SK-N-SH treated with all-trans-retinoic acid at 6 μM for 48 hours (cell line): ENCODE measurements around the gene BHLHA15.

Source experiments
- ATAC-seq: fragments of 200-7000 bp; cut with Tn5 transposase; 3 replicates; pipeline ENCODE4 v1.9.1; 2020; ENCODE audit warnings: mild to moderate bottlenecking, moderate library complexity
- ARNTL ChIP-seq: fragments of 450-650 bp; formaldehyde crosslinking; IDR thresholded peaks from 2 replicates; pipeline ENCODE4 v1.5.0; 2020; ENCODE audit warnings: low read depth, mild to moderate bottlenecking, moderate library complexity, borderline replicate concordance
- BACH2 ChIP-seq: fragments of 250-450 bp; sonication (Bioruptor Pico); IDR thresholded peaks from 2 replicates; pipeline ENCODE4 v1.9.0; 2021; ENCODE audit warnings: mild to moderate bottlenecking, borderline replicate concordance
- CREB5 ChIP-seq: fragments of 250-450 bp; sonication (Bioruptor Pico); IDR thresholded peaks from 2 replicates; pipeline ENCODE4 v1.5.1; 2020; ENCODE audit warnings: low read depth, mild to moderate bottlenecking, moderate library complexity
- ESRRG ChIP-seq: fragments of 250-450 bp; sonication (Bioruptor Pico); IDR thresholded peaks from 2 replicates; pipeline ENCODE4 v1.6.1; 2021; ENCODE audit warnings: mild to moderate bottlenecking
- ISL1 ChIP-seq: fragments of 250-450 bp; sonication (Bioruptor Pico); IDR thresholded peaks from 2 replicates; pipeline ENCODE4 v2.1.2; 2022; ENCODE audit warnings: mild to moderate bottlenecking, moderate library complexity
- PATZ1 ChIP-seq: fragments of 250-450 bp; sonication (Bioruptor Pico); IDR thresholded peaks from 2 replicates; pipeline ENCODE4 v1.8.0; 2020; ENCODE audit warnings: mild to moderate bottlenecking, moderate library complexity, borderline replicate concordance
- POU6F1 ChIP-seq: fragments of 250-450 bp; sonication (Bioruptor Pico); IDR thresholded peaks from 2 replicates; pipeline ENCODE4 v1.8.0; 2021; ENCODE audit warnings: low read depth, mild to moderate bottlenecking, moderate library complexity, borderline replicate concordance
- PPARA ChIP-seq: fragments of 250-450 bp; sonication (Bioruptor Pico); IDR thresholded peaks from 2 replicates; pipeline ENCODE4 v1.5.0; 2020; ENCODE audit warnings: mild to moderate bottlenecking, borderline replicate concordance
- RARB ChIP-seq: fragments of 250-450 bp; sonication (Bioruptor Pico); IDR thresholded peaks from 2 replicates; pipeline ENCODE4 v1.8.0; 2021; ENCODE audit warnings: mild to moderate bottlenecking, moderate library complexity
- SNAI2 ChIP-seq: fragments of 250-450 bp; sonication (Bioruptor Pico); IDR thresholded peaks from 2 replicates; pipeline ENCODE4 v1.5.0; 2020; ENCODE audit warnings: mild to moderate bottlenecking, moderate library complexity
- TCF4 ChIP-seq: fragments of 250-450 bp; sonication (Bioruptor Pico); IDR thresholded peaks from 2 replicates; pipeline ENCODE4 v1.8.0; 2021; ENCODE audit warnings: mild to moderate bottlenecking, moderate library complexity, borderline replicate concordance
- TOX ChIP-seq: fragments of 250-450 bp; sonication (Bioruptor Pico); IDR thresholded peaks from 2 replicates; pipeline ENCODE4 v1.8.0; 2021; ENCODE audit warnings: mild to moderate bottlenecking, moderate library complexity, borderline replicate concordance
- TSHZ2 ChIP-seq: fragments of 250-450 bp; sonication (Bioruptor Pico); IDR thresholded peaks from 2 replicates; pipeline ENCODE4 v1.5.0; 2020; ENCODE audit warnings: mild to moderate bottlenecking, moderate library complexity
- ZC3H10 ChIP-seq: fragments of 250-450 bp; sonication (Bioruptor Pico); IDR thresholded peaks from 2 replicates; pipeline ENCODE4 v1.5.1; 2021; ENCODE audit warnings: mild to moderate bottlenecking, moderate library complexity
- ZFP3 ChIP-seq: fragments of 250-450 bp; sonication (Bioruptor Pico); IDR thresholded peaks from 2 replicates; pipeline ENCODE4 v1.5.0; 2020; ENCODE audit warnings: mild to moderate bottlenecking, moderate library complexity
- ZFP30 ChIP-seq: fragments of 450-650 bp; formaldehyde crosslinking; IDR thresholded peaks from 2 replicates; pipeline ENCODE4 v1.5.0; 2022; ENCODE audit warnings: mild to moderate bottlenecking, moderate library complexity
- ZNF565 ChIP-seq: fragments of 450-650 bp; formaldehyde crosslinking; conservative IDR thresholded peaks from 2 replicates; pipeline ENCODE4 v1.5.0; 2020; ENCODE audit warnings: low read depth, mild to moderate bottlenecking, moderate library complexity
- ZNF70 ChIP-seq: fragments of 450-650 bp; formaldehyde crosslinking; IDR thresholded peaks from 2 replicates; pipeline ENCODE4 v1.5.0; 2020; ENCODE audit warnings: mild to moderate bottlenecking, moderate library complexity
- ZNF8 ChIP-seq: fragments of 450-650 bp; formaldehyde crosslinking; IDR thresholded peaks from 2 replicates; pipeline ENCODE4 v1.5.0; 2020; ENCODE audit warnings: mild to moderate bottlenecking, moderate library complexity

The BHLHA15 gene

GRCh38 chr7:98163704-98164494 lies 47.3 kb upstream of the BHLHA15 start:
- TF ChIP-seq ISL1 (CRISPR knock-in tag) = peak; percentile 99
- TF ChIP-seq ZFP30 (CRISPR knock-in tag) = peak; percentile 2; the same call in 1 of the 2 replicates
- no peak for TF ChIP-seq TOX (CRISPR knock-in tag)
- TF ChIP-seq CREB5 (CRISPR knock-in tag) = peak; percentile 94
- TF ChIP-seq ZFP3 = peak; percentile 42; the same call in 1 of the 2 replicates
- no peak for TF ChIP-seq RARB
- TF ChIP-seq ZC3H10 (CRISPR knock-in tag) = 0 out of 2 replicates have a peak, but pooled peaks have one; percentile 32
- peak; percentile 79; the same call in 1 of the 2 replicates for TF ChIP-seq ESRRG
- no peak for TF ChIP-seq ARNTL (CRISPR knock-in tag)
- peak; percentile 50 for ATAC-seq

GRCh38 chr7:98165827-98166667 lies 45.2 kb upstream of the BHLHA15 start:
- TF ChIP-seq RARB (no peak), ZNF70 (CRISPR knock-in tag) (no peak), PATZ1 (CRISPR knock-in tag) (no peak), ARNTL (CRISPR knock-in tag) (no peak), TCF4 (no peak), POU6F1 (no peak), SNAI2 (CRISPR knock-in tag) (no peak)
- ATAC-seq = peak; percentile 80

GRCh38 chr7:98166668-98166970 lies 44.6 kb upstream of the BHLHA15 start:
- ATAC-seq = no peak
- TF ChIP-seq BACH2 (CRISPR knock-in tag) = no peak

GRCh38 chr7:98167653-98168052 lies 43.6 kb upstream of the BHLHA15 start:
- ATAC-seq = no peak
- TF ChIP-seq ISL1 (CRISPR knock-in tag) (no peak), PPARA (CRISPR knock-in tag) (no peak), ZNF70 (CRISPR knock-in tag) (no peak), TCF4 (no peak), PATZ1 (CRISPR knock-in tag) (no peak), TSHZ2 (no peak), ZFP30 (CRISPR knock-in tag) (no peak), POU6F1 (no peak), ZNF8 (no peak), CREB5 (CRISPR knock-in tag) (no peak), ZNF565 (CRISPR knock-in tag) (no peak), SNAI2 (CRISPR knock-in tag) (no peak), ZFP3 (no peak)
